GM18868 (cell line): ENCODE data around the gene SF3B3.

Experiments
- ATAC-seq: cut with Tn5 transposase; IDR thresholded peaks from one replicate; pipeline ENCODE4 v1.9.1; 2021; ENCODE audit warnings: mild to moderate bottlenecking, moderate library complexity; ENCODE audit not compliant: unreplicated experiment

Gene SF3B3

GRCh38 chr16:70523743-70524398, at the start of gene SF3B3:
Gene SF3B3 (plus strand): TSS chr16:70523816. CDS start chr16:70526657, 2,841 bp downstream.
- ATAC-seq: peak; percentile 47

GRCh38 chr16:70474320-70475053, 49.1 kb upstream of the SF3B3 start:
- no peak for ATAC-seq

GRCh38 chr16:70475054-70475871, 48.4 kb upstream of the SF3B3 start:
- no peak for ATAC-seq

GRCh38 chr16:70476272-70477020, 47.2 kb upstream of the SF3B3 start:
- peak; percentile 94 for ATAC-seq

- no peak for ATAC-seq
Observed at GRCh38 chr16:70478169-70478568, 45.4 kb upstream of the SF3B3 start.

GRCh38 chr16:70478912-70479341, 44.7 kb upstream of the SF3B3 start:
- ATAC-seq: no peak

- ATAC-seq: no peak
Observed at GRCh38 chr16:70480127-70481105, 43.2 kb upstream of the SF3B3 start.

- ATAC-seq: no peak
Observed at GRCh38 chr16:70481929-70482536, 41.6 kb upstream of the SF3B3 start.

GRCh38 chr16:70482624-70483023, 41.0 kb upstream of the SF3B3 start:
- ATAC-seq: no peak

- ATAC-seq: no peak
Observed at GRCh38 chr16:70483426-70483825, 40.2 kb upstream of the SF3B3 start.

- no peak for ATAC-seq
Observed at GRCh38 chr16:70484867-70485266, 38.7 kb upstream of the SF3B3 start.

- no peak for ATAC-seq
Observed at GRCh38 chr16:70490261-70490660, 33.4 kb upstream of the SF3B3 start.

- no peak for ATAC-seq
Observed at GRCh38 chr16:70493802-70494201, 29.8 kb upstream of the SF3B3 start.

- ATAC-seq: no peak
Observed at GRCh38 chr16:70494202-70494770, 29.3 kb upstream of the SF3B3 start.

GRCh38 chr16:70494777-70495176, 28.8 kb upstream of the SF3B3 start:
- ATAC-seq: no peak

- ATAC-seq: no peak
Observed at GRCh38 chr16:70495425-70496182, 28.0 kb upstream of the SF3B3 start.

- ATAC-seq: no peak
Observed at GRCh38 chr16:70496513-70496912, 27.1 kb upstream of the SF3B3 start.

- no peak for ATAC-seq
Observed at GRCh38 chr16:70508752-70509151, 14.9 kb upstream of the SF3B3 start.
